GM12878 (cell line): ENCODE measurements around the gene EYA2. TPM values are rescaled to one million over a fixed set of nuclear protein-coding genes. Genes with fewer than 3 reads are reported as not detected.

ENCODE experiments used
- ATAC-seq: fragments of 200-7000 bp; cut with Tn5 transposase; 3 replicates; pipeline ENCODE4 v1.9.1; 2020; ENCODE audit warnings: mild to moderate bottlenecking, moderate library complexity
- BruUV-seq: library from RNA; stranded (reverse); fragments of 400-500 nt; replicated peaks from 2 replicates; lab custom pipeline; 2021; lab: Mats Ljungman, UMichigan
- CTCF ChIA-PET: fragments of 300-600 bp; sonication (Branson Sonifier 250); formaldehyde crosslinking; extraction: SDS; loops from one replicate; lab custom pipeline; 2021; ENCODE audit warnings: inconsistent platforms; lab: Yijun Ruan, JAX
- POLR2A ChIA-PET: fragments of 350-600 bp; formaldehyde crosslinking; extraction: SDS; loops from one replicate; lab custom pipeline; 2021; ENCODE audit warnings: inconsistent platforms; lab: Charles Lee
- RAD21 ChIA-PET: fragments of 300-600 bp; sonication (Branson Sonifier 250); formaldehyde crosslinking; loops from one replicate; lab custom pipeline; 2023; ENCODE audit warnings: antibody characterized with exemption; ENCODE audit not compliant: unreplicated experiment; lab: Charles Lee
- SMC1A ChIA-PET: fragments of 300-600 bp; sonication (Branson Sonifier 250); formaldehyde crosslinking; loops from one replicate; lab custom pipeline; 2023; ENCODE audit not compliant: unreplicated experiment, uncharacterized antibody; lab: Charles Lee
- DNase-seq: peaks from one replicate; pipeline ENCODE4 v3.0.0-alpha.2; 2011; ENCODE audit warnings: low read depth, low spot score
- FAIRE-seq: peaks from 3 replicates; lab custom pipeline; 2011; peaks lifted over from hg19 to GRCh38; lab: Jason Lieb, UNC
- H2AFZ ChIP-seq: 2 replicates; pipeline ENCODE4 v1.6.0; 2011; ENCODE audit warnings: low read depth, low read length, control low read depth; ENCODE audit not compliant: control insufficient read depth
- H3K27ac ChIP-seq: 2 replicates; pipeline ENCODE4 v1.5.1; 2011; ENCODE audit warnings: control low read depth; ENCODE audit not compliant: control insufficient read depth, insufficient read depth
- H3K27me3 ChIP-seq, 2 experiments: replicated peaks in 1 of 2; 2 replicates each; pipeline versions ENCODE4 v1.6.0 to v1.6.1; 2011; ENCODE audit warnings: low read length in 1 of 2; ENCODE audit not compliant: control insufficient read depth in 2 of 2, insufficient read depth in 2 of 2
- H3K36me3 ChIP-seq, 2 experiments: 2 replicates each; pipeline ENCODE4 v1.5.1; 2011; ENCODE audit warnings: low read length in 1 of 2; ENCODE audit not compliant: control insufficient read depth in 2 of 2, insufficient read depth in 2 of 2
- H3K4me1 ChIP-seq: 2 replicates; pipeline ENCODE4 v1.6.1; 2011; ENCODE audit warnings: mild to moderate bottlenecking, low read length, moderate library complexity, mixed read lengths; ENCODE audit not compliant: control insufficient read depth, insufficient read depth
- H3K4me2 ChIP-seq: 2 replicates; pipeline ENCODE4 v1.6.0; 2011; ENCODE audit warnings: control low read depth; ENCODE audit not compliant: control insufficient read depth, insufficient read depth
- H3K4me3 ChIP-seq: fragments of 200-600 bp; sonication (generic); 2 replicates; pipeline ENCODE4 v1.5.1; 2016
- H3K79me2 ChIP-seq: 2 replicates; pipeline ENCODE4 v1.6.0; 2011; ENCODE audit warnings: low read length; ENCODE audit not compliant: control insufficient read depth, insufficient read depth
- H3K9ac ChIP-seq: 2 replicates; pipeline ENCODE4 v1.8.0; 2011; ENCODE audit warnings: low read length, control low read depth, mixed read lengths; ENCODE audit not compliant: control insufficient read depth, insufficient read depth
- H3K9me3 ChIP-seq: replicated peaks from 3 replicates; pipeline ENCODE4 v1.5.1; 2011; ENCODE audit warnings: mild to moderate bottlenecking, low read length; ENCODE audit not compliant: control insufficient read depth, insufficient read depth
- H4K20me1 ChIP-seq: 2 replicates; pipeline ENCODE4 v1.6.0; 2011; ENCODE audit not compliant: control insufficient read depth, insufficient read depth
- ATF7 ChIP-seq: fragments of 450-650 bp; IDR thresholded peaks from 2 replicates; pipeline ENCODE4 v1.6.1; 2016; ENCODE audit warnings: low read depth, mild to moderate bottlenecking
- MAX ChIP-seq: IDR thresholded peaks from 2 replicates; pipeline ENCODE4 v1.6.1; 2012; ENCODE audit warnings: low read depth, low read length, improper control_type of control experiment
- SREBF2 ChIP-seq: IDR thresholded peaks from 2 replicates; pipeline ENCODE4 v1.6.1; 2012; ENCODE audit warnings: mild to moderate bottlenecking, low read length
- SRF ChIP-seq, 2 experiments: IDR thresholded peaks; 2 replicates each; pipeline ENCODE4 v1.6.1; 2011; ENCODE audit warnings: low read depth in 2 of 2, low read length in 2 of 2, mild to moderate bottlenecking in 1 of 2, moderate library complexity in 1 of 2
- TARDBP ChIP-seq: IDR thresholded peaks from 2 replicates; pipeline ENCODE4 v1.6.1; 2016; ENCODE audit warnings: borderline replicate concordance
- TBL1XR1 ChIP-seq: IDR thresholded peaks from 2 replicates; pipeline ENCODE4 v1.6.1; 2012; ENCODE audit warnings: low read depth, low read length, improper control_type of control experiment
- USF1 ChIP-seq: IDR thresholded peaks from 2 replicates; pipeline ENCODE4 v1.6.1; 2011; ENCODE audit warnings: borderline replicate concordance, low read depth, mild to moderate bottlenecking, moderate library complexity, mixed read lengths, low read length; ENCODE audit not compliant: insufficient read depth; ENCODE audit errors: extremely low read length
- WGBS: methylation state at CpG from one replicate; pipeline ENCODE4 v1.1.6; 2016; ENCODE audit warnings: low lambda C conversion rate; ENCODE audit not compliant: insufficient replicate concordance, insufficient coverage; ENCODE audit errors: missing lambda C conversion rate; 5-methylcytosine and 5-hydroxymethylcytosine counted together
- in situ Hi-C: fragments of 300-500 bp; cut with MboI; formaldehyde crosslinking; loops from 9 replicates; pipeline ENCODE4 v1.14.3; 2018; ENCODE audit warnings: mixed read lengths
- intact Hi-C: fragments of 100-400 bp; cut with micrococcal nuclease; formaldehyde crosslinking; loops from one replicate; pipeline ENCODE4 v1.14.2; 2022; ENCODE audit not compliant: unreplicated experiment
- polyA plus RNA-seq, 11 experiments: library from polyadenylated mRNA; depleted of rRNA in 4 of 11; unstranded in 6 of 11; stranded (reverse) in 5 of 11; fragments of >200 nt; fragmentation: Nextera tagmentation in 4 of 11; fragmentation: Illumina TruSeq in 1 of 11; extraction: Ambion mirVana in 4 of 11; extraction: Trizol in 1 of 11; gene quantifications; 1 replicate in 1 of 11; 2 replicates in 10 of 11; pipeline versions ENCODE4 v1.2.1 to v1.2.3, GENCODE V29; 2011 to 2016; ENCODE audit warnings: inconsistent platforms in 2 of 11, missing spikeins in 2 of 11, low read depth in 1 of 11
- total RNA-seq, 4 experiments: library from RNA; depleted of rRNA in 3 of 4; stranded (reverse); fragments of >200 nt in 3 of 4; fragmentation: Illumina TruSeq in 1 of 4; extraction: Trizol in 1 of 4; gene quantifications; 2 replicates each; pipeline versions ENCODE4 v1.2.1 to v1.2.3, GENCODE V29; 2013 to 2021

Gene EYA2
- total and polyA plus RNA-seq, 10 of the 15 experiments (the other 5 are each of a cell fraction or from before 2014, with no cell fraction given) = 0.20 TPM; not detected in 9

GRCh38 chr20:47041396-47041899, 146.8 kb downstream of the EYA2 start:
- Histone ChIP-seq H3K27ac (no peak overlapping the region), H4K20me1 (no peaks in the 10 kb centered on the region), H3K36me3 (no peaks in the 10 kb centered on the region), H3K4me2 (no peak overlapping the region), H2AFZ (no peak overlapping the region), H3K27me3 (no peaks in the 10 kb centered on the region), H3K9ac (no peak overlapping the region), H3K4me3 (no peak overlapping the region), H3K9me3 (no peaks in the 10 kb centered on the region; the same call in 2 of the 3 replicates), H3K4me1 (no peaks in the 10 kb centered on the region), H3K79me2 (no peaks in the 10 kb centered on the region)
- 45% methylated on average over 4 of the region's 4 CpGs for WGBS
- RAD21 ChIA-PET = no interaction called here
- POLR2A ChIA-PET = no interaction called here
- in situ Hi-C loops = no loop called here
- CTCF ChIA-PET = no interaction called here
- no peak for DNase-seq
- TF ChIP-seq MAX (no peak), USF1 (no peak), SRF (IDR thresholded peaks at IDR 0.05; ENCODE audit: low read depth in 2 of 2, low read length in 2 of 2) (peak in 1 of 2 experiments; percentile 51; a peak in 1 of 4 replicates), SREBF2 (no peak), TARDBP (no peak), TBL1XR1 (no peak), ATF7 (no peak)
- BruUV-seq = no TSS peak
- SMC1A ChIA-PET = no interaction called here
- no peak for FAIRE-seq
- intact Hi-C loops = loop anchor here (10.0 kb wide), 1 partner anchor 117 kb away; no protein-coding TSS in a partner anchor
- no peak for ATAC-seq
